NCI-H345 treated with DMSO at 0.1 percent for 48 hours (cell line): ENCODE results near the gene LGALS12.
"Not testable (repeated sequence)": the region's sequence is repeated elsewhere in the genome, so short reads cannot be mapped to it uniquely, and the experiment has no call there.

Source experiments
- DNase-seq: peaks from one replicate; lab custom pipeline; 2025; ENCODE audit not compliant: unreplicated experiment; lab: John Stamatoyannopoulos, UW

LGALS12 gene

GRCh38 chr11:63504933-63505586, 824 bp upstream of the LGALS12 start:
- no peak for DNase-seq

GRCh38 chr11:63506876-63507275, 992 bp downstream of the LGALS12 start:
- DNase-seq, result no peak

- no peak for DNase-seq
Observed at GRCh38 chr11:63507511-63507910, 1.6 kb downstream of the LGALS12 start.

GRCh38 chr11:63508009-63508408, 2.1 kb downstream of the LGALS12 start:
- DNase-seq, result no peak

- DNase-seq, result no peak
Observed at GRCh38 chr11:63508745-63509144, 2.9 kb downstream of the LGALS12 start.

GRCh38 chr11:63510360-63511047, 4.6 kb downstream of the LGALS12 start:
- no peak for DNase-seq

- no peak for DNase-seq
Observed at GRCh38 chr11:63511048-63511748, 5.3 kb downstream of the LGALS12 start.

- DNase-seq, result no peak
Observed at GRCh38 chr11:63512816-63513215, 6.9 kb downstream of the LGALS12 start.

GRCh38 chr11:63516109-63516508, 10.2 kb downstream of the LGALS12 start:
- no peak for DNase-seq

GRCh38 chr11:63517156-63517555, 11.3 kb downstream of the LGALS12 start:
- no peak for DNase-seq

- no peak for DNase-seq
Observed at GRCh38 chr11:63518548-63518947, 12.7 kb downstream of the LGALS12 start.

- no peak for DNase-seq
Observed at GRCh38 chr11:63520606-63521170, 14.8 kb downstream of the LGALS12 start.

- DNase-seq, result no peak
Observed at GRCh38 chr11:63521896-63522295, 16.0 kb downstream of the LGALS12 start.

GRCh38 chr11:63523151-63523550, 17.3 kb downstream of the LGALS12 start:
- no peak for DNase-seq

- no peak for DNase-seq
Observed at GRCh38 chr11:63527667-63528066, 21.8 kb downstream of the LGALS12 start.

- DNase-seq, result not testable (repeated sequence)
Observed at GRCh38 chr11:63528156-63528555, 22.3 kb downstream of the LGALS12 start.

GRCh38 chr11:63528729-63529278, 22.9 kb downstream of the LGALS12 start:
- DNase-seq, result not testable (repeated sequence)

GRCh38 chr11:63529373-63529772, 23.5 kb downstream of the LGALS12 start:
- DNase-seq, result not testable (repeated sequence)

- no peak for DNase-seq
Observed at GRCh38 chr11:63530021-63530420, 24.1 kb downstream of the LGALS12 start.

- DNase-seq, result not testable (repeated sequence)
Observed at GRCh38 chr11:63531074-63531792, 25.3 kb downstream of the LGALS12 start.

GRCh38 chr11:63532117-63532516, 26.2 kb downstream of the LGALS12 start:
- no peak for DNase-seq
